Measurements from ENCODE around the gene NR4A1. TPM values are rescaled to one million over a fixed set of nuclear protein-coding genes. Genes with fewer than 3 reads are reported as not detected.

Gene NR4A1
- total RNA-seq, 1 experiment from 2014 or later: 25.8 TPM

DNA sequence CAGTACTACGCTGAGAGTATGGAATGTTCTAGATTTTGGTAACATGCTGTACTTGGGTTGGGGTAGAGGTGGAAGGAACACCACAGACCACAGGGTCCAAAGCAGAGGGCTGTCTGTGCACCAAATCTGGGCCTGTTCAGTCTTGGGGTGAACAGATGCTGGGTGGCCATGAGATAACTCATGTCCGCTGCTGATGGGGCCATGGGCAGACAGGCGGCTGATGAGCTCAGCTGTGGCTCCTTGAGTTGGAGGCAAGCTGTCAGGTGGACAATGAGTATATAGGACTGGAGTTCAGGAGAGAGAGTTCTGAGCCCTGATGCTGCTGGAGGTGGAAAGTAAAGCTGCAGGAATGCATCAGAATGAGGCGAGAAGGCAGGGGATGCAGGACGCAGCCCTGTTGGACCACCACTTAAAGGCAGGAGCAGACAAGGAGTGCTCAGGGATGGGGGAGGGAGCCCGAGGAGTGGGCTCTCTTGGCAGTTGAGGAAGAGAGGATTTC, 34.5 kb downstream of the NR4A1 start:
- Histone ChIP-seq H4K20me1 (ENCODE audit: control insufficient read depth, insufficient read depth, insufficient read length) (no peaks in the 10 kb centered on the region), H3K23ac (ENCODE audit: insufficient read length, low read depth, low read length) (no peak overlapping the region), H3K4me1 (ENCODE audit: insufficient read depth, low read length) (no peaks in the 10 kb centered on the region; the same call in 1 of the 2 replicates), H4K5ac (ENCODE audit: insufficient read length, low read depth, low read length) (no peak overlapping the region), H3K9me3 (ENCODE audit: control insufficient read depth, low read depth, low read length) (no peaks in the 10 kb centered on the region), H3K4me2 (ENCODE audit: insufficient read depth, insufficient read length, low read length) (no peak overlapping the region), H4K91ac (ENCODE audit: insufficient read length, low read depth, low read length) (no peak overlapping the region), H3K18ac (ENCODE audit: insufficient read length, low read depth, low read length) (no peak overlapping the region), H2BK15ac (ENCODE audit: low read depth, low read length) (no peak overlapping the region), H3K56ac (ENCODE audit: insufficient read length, low read depth, low read length) (no peak overlapping the region), H3K9ac (ENCODE audit: extremely low read depth, insufficient read length, low read length) (no peak overlapping the region), H2BK5ac (ENCODE audit: insufficient read length, low read length) (no peak overlapping the region), H2BK120ac (ENCODE audit: low read depth, low read length, poor library complexity, severe bottlenecking) (no peak overlapping the region), H3K27me3 (ENCODE audit: insufficient read depth, low read length) (no peaks in the 10 kb centered on the region), H3K4ac (ENCODE audit: low read depth, low read length) (no peak overlapping the region), H3K23me2 (ENCODE audit: insufficient read length, low read depth, low read length, poor library complexity, severe bottlenecking) (no peaks in the 10 kb centered on the region), H4K8ac (replicated peaks; ENCODE audit: insufficient read length, low read depth, low read length) (no peak overlapping the region), H2BK12ac (ENCODE audit: insufficient read length, low read depth, low read length) (no peak overlapping the region), H3T11ph (ENCODE audit: low read length) (no peak overlapping the region), H3K14ac (ENCODE audit: insufficient read depth, low read length) (no peak overlapping the region), H2BK20ac (ENCODE audit: low read depth, low read length, poor library complexity, severe bottlenecking) (no peak overlapping the region), H3K79me2 (ENCODE audit: insufficient read depth, low read length) (no peaks in the 10 kb centered on the region), H2AK5ac (ENCODE audit: insufficient read length, low read length) (no peak overlapping the region), H2AFZ (ENCODE audit: low read length) (no peak overlapping the region), H3K79me1 (ENCODE audit: insufficient read depth, low read depth, low read length, poor library complexity, severe bottlenecking) (no peaks in the 10 kb centered on the region), H3K27ac (ENCODE audit: insufficient read length, low read depth, low read length) (no peak overlapping the region)
- TF ChIP-seq, protein P1, sequence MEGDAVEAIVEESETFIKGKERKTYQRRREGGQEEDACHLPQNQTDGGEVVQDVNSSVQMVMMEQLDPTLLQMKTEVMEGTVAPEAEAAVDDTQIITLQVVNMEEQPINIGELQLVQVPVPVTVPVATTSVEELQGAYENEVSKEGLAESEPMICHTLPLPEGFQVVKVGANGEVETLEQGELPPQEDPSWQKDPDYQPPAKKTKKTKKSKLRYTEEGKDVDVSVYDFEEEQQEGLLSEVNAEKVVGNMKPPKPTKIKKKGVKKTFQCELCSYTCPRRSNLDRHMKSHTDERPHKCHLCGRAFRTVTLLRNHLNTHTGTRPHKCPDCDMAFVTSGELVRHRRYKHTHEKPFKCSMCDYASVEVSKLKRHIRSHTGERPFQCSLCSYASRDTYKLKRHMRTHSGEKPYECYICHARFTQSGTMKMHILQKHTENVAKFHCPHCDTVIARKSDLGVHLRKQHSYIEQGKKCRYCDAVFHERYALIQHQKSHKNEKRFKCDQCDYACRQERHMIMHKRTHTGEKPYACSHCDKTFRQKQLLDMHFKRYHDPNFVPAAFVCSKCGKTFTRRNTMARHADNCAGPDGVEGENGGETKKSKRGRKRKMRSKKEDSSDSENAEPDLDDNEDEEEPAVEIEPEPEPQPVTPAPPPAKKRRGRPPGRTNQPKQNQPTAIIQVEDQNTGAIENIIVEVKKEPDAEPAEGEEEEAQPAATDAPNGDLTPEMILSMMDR (conservative IDR thresholded peaks at IDR 0.05): no peak
- no peak overlapping the region for H3K27ac Mint-ChIP-seq
- H3K9me3 Mint-ChIP-seq: no peaks in the 10 kb centered on the region
- H3K4me1 Mint-ChIP-seq: peaks cover 14 to 26% of the 10 kb centered on the region in 2 experiments
- H3K27me3 Mint-ChIP-seq (ENCODE audit: low read depth): peaks cover 14% of the 10 kb centered on the region
- DNase-seq: no peak
- no peaks in the 10 kb centered on the region for H3K36me3 Mint-ChIP-seq (ENCODE audit: insufficient read depth in 1 of 3, low read depth in 3 of 3)
- H3K4me3 Mint-ChIP-seq: no peak overlapping the region
- WGBS (ENCODE audit: extremely low coverage, insufficient read length, low lambda C conversion rate): no CpG with 5 or more reads among the region's 6 CpGs

Measured in H9 (cell line).